MM.1S (cell line): ENCODE measurements around the gene ULK4.

Experiments
- EZH2 ChIP-seq: fragments of 300-600 bp; sonication (generic); optimal IDR thresholded peaks from 2 replicates; pipeline ENCODE3; 2017; ENCODE audit warnings: low read depth, mild to moderate bottlenecking, antibody characterized with exemption, low read length, mixed read lengths
- EZH2phosphoT487 ChIP-seq: fragments of 300-600 bp; sonication (generic); IDR thresholded peaks from 2 replicates; pipeline ENCODE4 v1.6.1; 2018; ENCODE audit warnings: antibody characterized with exemption, low read length

DNA sequence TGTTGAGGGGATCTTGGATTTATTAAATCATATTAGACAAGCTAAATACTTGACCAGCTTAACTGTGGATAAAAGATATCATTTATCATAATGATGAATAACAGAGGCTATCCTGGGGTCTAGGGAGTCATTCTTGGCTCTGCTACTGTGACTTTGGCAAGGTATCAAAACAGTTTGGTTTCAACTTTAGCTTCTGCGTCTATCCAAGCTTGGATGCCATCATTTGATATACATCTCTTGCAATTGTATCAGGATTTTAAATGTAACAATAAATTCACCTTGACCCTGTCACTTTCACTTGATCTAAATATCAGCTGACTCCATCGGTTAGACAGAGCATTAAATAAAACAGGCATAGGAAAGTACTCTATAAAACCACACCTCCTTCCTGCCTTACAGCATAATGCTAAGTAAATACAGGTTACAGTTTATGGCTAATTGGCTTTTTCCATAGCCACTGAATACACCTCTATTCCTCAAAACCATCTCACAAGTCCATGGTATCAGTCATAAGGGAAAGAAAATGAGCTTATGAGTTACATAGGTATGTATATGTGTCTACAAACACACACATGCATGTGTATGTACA, 499.7 kb downstream of the ULK4 start:
- TF ChIP-seq EZH2 (no peak), EZH2phosphoT487 (no peak)
